Measurements from ENCODE around the gene RET. TPM values are rescaled to one million over a fixed set of nuclear protein-coding genes. Genes with fewer than 3 reads are reported as not detected.
A peak's percentile ranks its signal among the peaks of the same experiment; 100 is the strongest.

Gene RET
- total RNA-seq, 1 experiment from 2014 or later: 68.0 TPM

GRCh38 chr10:43121444-43121843, 44.6 kb downstream of the RET start:
- no peaks in the 10 kb centered on the region for H3K27me3 ChIP-seq (replicated peaks; ENCODE audit: insufficient read depth, low read depth, low read length, poor library complexity)
- ChIA-PET POLR2A (ENCODE audit: low non-redundant PET) (interaction anchor here (0.6 kb wide), 1 partner anchor 10 kb away, joined by 4 read pairs; no protein-coding TSS in a partner anchor), CTCF (no interaction called here)
- no peaks in the 10 kb centered on the region for H3K4me1 ChIP-seq (ENCODE audit: insufficient read depth, low read length, poor library complexity, severe bottlenecking)
- no peak for TF ChIP-seq CTCF (conservative IDR thresholded peaks at IDR 0.05; ENCODE audit: low read depth, low read length)
- no peak for TF ChIP-seq EZH2 (IDR thresholded peaks at IDR 0.05; ENCODE audit: borderline replicate concordance, low read depth, low read length, poor library complexity, severe bottlenecking)
- intact Hi-C loops (cut with micrococcal nuclease; ENCODE audit: unreplicated experiment): no loop called here
- DNase-seq (ENCODE audit: low spot score): peak; percentile 41
- H3K9me3 ChIP-seq (ENCODE audit: low read depth, low read length, poor library complexity, severe bottlenecking): no peaks in the 10 kb centered on the region
- no TSS peak for BruUV-seq (replicated peaks)
- H3K4me3 ChIP-seq (ENCODE audit: low read depth, low read length, poor library complexity, severe bottlenecking): no peak overlapping the region
- H3K36me3 ChIP-seq (ENCODE audit: insufficient read depth, low read length, poor library complexity, severe bottlenecking): no peaks in the 10 kb centered on the region
- no peak overlapping the region for H3K27ac ChIP-seq (ENCODE audit: low read depth, low read length, poor library complexity, severe bottlenecking)

GRCh38 chr10:43122096-43122495, 45.2 kb downstream of the RET start:
- Histone ChIP-seq H3K27ac (ENCODE audit: low read depth, low read length, poor library complexity, severe bottlenecking) (no peak overlapping the region), H3K9me3 (ENCODE audit: low read depth, low read length, poor library complexity, severe bottlenecking) (no peaks in the 10 kb centered on the region), H3K4me1 (ENCODE audit: insufficient read depth, low read length, poor library complexity, severe bottlenecking) (no peaks in the 10 kb centered on the region), H3K27me3 (replicated peaks; ENCODE audit: insufficient read depth, low read depth, low read length, poor library complexity) (no peaks in the 10 kb centered on the region), H3K4me3 (ENCODE audit: low read depth, low read length, poor library complexity, severe bottlenecking) (no peak overlapping the region), H3K36me3 (ENCODE audit: insufficient read depth, low read length, poor library complexity, severe bottlenecking) (no peaks in the 10 kb centered on the region)
- CTCF ChIA-PET: no interaction called here
- DNase-seq (ENCODE audit: low spot score): no peak
- POLR2A ChIA-PET (ENCODE audit: low non-redundant PET): interaction anchor here (0.6 kb wide), 1 partner anchor 11 kb away, joined by 4 read pairs; no protein-coding TSS in a partner anchor
- no TSS peak for BruUV-seq (replicated peaks)
- TF ChIP-seq EZH2 (IDR thresholded peaks at IDR 0.05; ENCODE audit: borderline replicate concordance, low read depth, low read length, poor library complexity, severe bottlenecking): no peak
- TF ChIP-seq CTCF (conservative IDR thresholded peaks at IDR 0.05; ENCODE audit: low read depth, low read length): no peak
- intact Hi-C loops (cut with micrococcal nuclease; ENCODE audit: unreplicated experiment): no loop called here

GRCh38 chr10:43122826-43123225, 46.0 kb downstream of the RET start:
- BruUV-seq (replicated peaks): no TSS peak
- no peaks in the 10 kb centered on the region for H3K36me3 ChIP-seq (ENCODE audit: insufficient read depth, low read length, poor library complexity, severe bottlenecking)
- TF ChIP-seq EZH2 (IDR thresholded peaks at IDR 0.05; ENCODE audit: borderline replicate concordance, low read depth, low read length, poor library complexity, severe bottlenecking): no peak
- TF ChIP-seq CTCF (conservative IDR thresholded peaks at IDR 0.05; ENCODE audit: low read depth, low read length): no peak
- no peaks in the 10 kb centered on the region for H3K9me3 ChIP-seq (ENCODE audit: low read depth, low read length, poor library complexity, severe bottlenecking)
- H3K27ac ChIP-seq (ENCODE audit: low read depth, low read length, poor library complexity, severe bottlenecking): no peak overlapping the region
- ChIA-PET CTCF (no interaction called here), POLR2A (ENCODE audit: low non-redundant PET) (no interaction called here)
- DNase-seq (ENCODE audit: low spot score): no peak
- intact Hi-C loops (cut with micrococcal nuclease; ENCODE audit: unreplicated experiment): no loop called here
- no peaks in the 10 kb centered on the region for H3K27me3 ChIP-seq (replicated peaks; ENCODE audit: insufficient read depth, low read depth, low read length, poor library complexity)
- no peak overlapping the region for H3K4me3 ChIP-seq (ENCODE audit: low read depth, low read length, poor library complexity, severe bottlenecking)
- no peaks in the 10 kb centered on the region for H3K4me1 ChIP-seq (ENCODE audit: insufficient read depth, low read length, poor library complexity, severe bottlenecking)
